Caco-2 (cell line): Measurements from ENCODE around the gene C5orf63. TPM values are rescaled to one million over a fixed set of nuclear protein-coding genes. Genes with fewer than 3 reads are reported as not detected.

Experiments
- BruUV-seq: library from RNA; stranded (reverse); fragments of 400-500 nt; replicated peaks from 2 replicates; lab custom pipeline; 2021; lab: Mats Ljungman, UMichigan
- CTCF ChIA-PET: fragments of 300-600 bp; sonication (Branson Sonifier 250); formaldehyde crosslinking; loops from one replicate; lab custom pipeline; 2022; ENCODE audit warnings: antibody characterized with exemption; lab: Charles Lee
- POLR2A ChIA-PET: fragments of 300-600 bp; sonication (Branson Sonifier 250); formaldehyde crosslinking; loops from one replicate; lab custom pipeline; 2022; ENCODE audit warnings: antibody characterized with exemption; lab: Charles Lee
- DNase-seq, 2 experiments: peaks; one replicate each; pipeline versions ENCODE4 v3.0.0 to v3.0.0-alpha.2; 2020 to 2022
- H3K27me3 ChIP-seq: replicated peaks from 2 replicates; pipeline ENCODE4 v1.6.0; 2011; ENCODE audit warnings: low read length; ENCODE audit not compliant: control insufficient read depth, insufficient read depth
- H3K36me3 ChIP-seq: 2 replicates; pipeline ENCODE4 v1.5.1; 2011; ENCODE audit warnings: low read length; ENCODE audit not compliant: control insufficient read depth, insufficient read depth
- H3K4me1 ChIP-seq: fragments of 250-450 bp; sonication (Bioruptor Pico); 2 replicates; pipeline ENCODE4 v1.5.1; 2020; ENCODE audit warnings: mild to moderate bottlenecking
- H3K4me3 ChIP-seq: 2 replicates; pipeline ENCODE4 v1.5.1; 2011; ENCODE audit warnings: low read depth, mild to moderate bottlenecking, control low read depth, low read length
- H3K9me3 ChIP-seq: fragments of 250-450 bp; sonication (Bioruptor Pico); 2 replicates; pipeline ENCODE4 v1.5.1; 2020; ENCODE audit warnings: mild to moderate bottlenecking, moderate library complexity
- H3K27ac Mint-ChIP-seq: one replicate; pipeline ENCODE4 v1.8.0; 2022; ENCODE audit warnings: mixed read lengths; ENCODE audit not compliant: unreplicated experiment
- H3K27me3 Mint-ChIP-seq: one replicate; pipeline ENCODE4 v1.8.0; 2022; ENCODE audit warnings: mixed read lengths; ENCODE audit not compliant: insufficient read depth, unreplicated experiment
- H3K36me3 Mint-ChIP-seq: one replicate; pipeline ENCODE4 v1.8.0; 2022; ENCODE audit warnings: mild to moderate bottlenecking, mixed read lengths; ENCODE audit not compliant: insufficient read depth, unreplicated experiment
- H3K4me1 Mint-ChIP-seq: one replicate; pipeline ENCODE4 v1.8.0; 2022; ENCODE audit warnings: low read depth, mixed read lengths; ENCODE audit not compliant: unreplicated experiment
- H3K4me3 Mint-ChIP-seq: one replicate; pipeline ENCODE4 v1.8.0; 2022; ENCODE audit warnings: mild to moderate bottlenecking, moderate library complexity, mixed read lengths; ENCODE audit not compliant: unreplicated experiment
- H3K9me3 Mint-ChIP-seq: one replicate; pipeline ENCODE4 v1.8.0; 2022; ENCODE audit warnings: mixed read lengths; ENCODE audit not compliant: unreplicated experiment
- CTCF ChIP-seq, 2 experiments: fragments of 200-600 bp in 1 of 2; IDR thresholded peaks; 1 replicate in 1 of 2; 2 replicates in 1 of 2; pipeline versions ENCODE4 v1.5.1 to v1.8.0; 2011 to 2022; ENCODE audit warnings: antibody characterized with exemption in 1 of 2, control low read depth in 1 of 2, inconsistent platforms in 1 of 2, low read depth in 1 of 2, low read length in 1 of 2, mild to moderate bottlenecking in 1 of 2, moderate library complexity in 1 of 2; ENCODE audit not compliant: insufficient read depth in 1 of 2, severe bottlenecking in 1 of 2, unreplicated experiment in 1 of 2
- intact Hi-C: fragments of 100-400 bp; cut with micrococcal nuclease; formaldehyde crosslinking; loops from one replicate; pipeline ENCODE4 v1.10.0; 2022; ENCODE audit not compliant: unreplicated experiment
- total RNA-seq: library from RNA; stranded (reverse); gene quantifications from 2 replicates; pipeline ENCODE4 v1.2.3, GENCODE V29; 2022

Gene C5orf63
- total RNA-seq, 1 experiment from 2014 or later = 10.5 TPM

GRCh38 chr5:127097278-127097677, 24.0 kb upstream of the C5orf63 start:
- peaks cover 10% of the 10 kb centered on the region for H3K4me1 Mint-ChIP-seq
- no peak overlapping the region for H3K4me3 Mint-ChIP-seq
- no peak overlapping the region for H3K4me3 ChIP-seq
- peak; percentile 57 to 58 for DNase-seq
- H3K36me3 ChIP-seq = no peaks in the 10 kb centered on the region
- ChIA-PET CTCF (no interaction called here), POLR2A (no interaction called here)
- no peaks in the 10 kb centered on the region for H3K27me3 ChIP-seq
- no peaks in the 10 kb centered on the region for H3K36me3 Mint-ChIP-seq
- BruUV-seq = no TSS peak
- H3K27ac Mint-ChIP-seq = peak overlapping the region; percentile 14
- no peak for TF ChIP-seq CTCF (IDR thresholded peaks at IDR 0.05; ENCODE audit: insufficient read depth in 1 of 2, low read depth in 1 of 2, low read length in 1 of 2, severe bottlenecking in 1 of 2, unreplicated experiment in 1 of 2)
- intact Hi-C loops = loop anchor here (1.0 kb wide), 1 partner anchor 17 kb away; no protein-coding TSS in a partner anchor
- H3K4me1 ChIP-seq = 0 out of 2 replicates have a peak, but pooled peaks cover 7% of the 10 kb centered on the region
- H3K9me3 Mint-ChIP-seq = no peaks in the 10 kb centered on the region
- H3K9me3 ChIP-seq = no peaks in the 10 kb centered on the region
- H3K27me3 Mint-ChIP-seq = peaks cover 8% of the 10 kb centered on the region

GRCh38 chr5:127096328-127096993, 23.2 kb upstream of the C5orf63 start:
- intact Hi-C loops = no loop called here
- H3K36me3 Mint-ChIP-seq = no peaks in the 10 kb centered on the region
- no peak for TF ChIP-seq CTCF (IDR thresholded peaks at IDR 0.05; ENCODE audit: insufficient read depth in 1 of 2, low read depth in 1 of 2, low read length in 1 of 2, severe bottlenecking in 1 of 2, unreplicated experiment in 1 of 2)
- no peak overlapping the region for H3K4me3 Mint-ChIP-seq
- H3K27ac Mint-ChIP-seq = no peak overlapping the region
- ChIA-PET POLR2A (no interaction called here), CTCF (no interaction called here)
- Histone ChIP-seq H3K36me3 (no peaks in the 10 kb centered on the region), H3K4me1 (0 out of 2 replicates have a peak, but pooled peaks cover 7% of the 10 kb centered on the region), H3K4me3 (no peak overlapping the region), H3K9me3 (no peaks in the 10 kb centered on the region), H3K27me3 (no peaks in the 10 kb centered on the region)
- H3K4me1 Mint-ChIP-seq = peaks cover 10% of the 10 kb centered on the region
- no peak for DNase-seq
- H3K9me3 Mint-ChIP-seq = no peaks in the 10 kb centered on the region
- no TSS peak for BruUV-seq
- peaks cover 5% of the 10 kb centered on the region for H3K27me3 Mint-ChIP-seq

GRCh38 chr5:127094161-127094814, 21.0 kb upstream of the C5orf63 start:
- ChIA-PET POLR2A (no interaction called here), CTCF (no interaction called here)
- no peak for TF ChIP-seq CTCF (IDR thresholded peaks at IDR 0.05; ENCODE audit: insufficient read depth in 1 of 2, low read depth in 1 of 2, low read length in 1 of 2, severe bottlenecking in 1 of 2, unreplicated experiment in 1 of 2)

More at GRCh38 chr5:127094161-127094814, 21.0 kb upstream of the C5orf63 start:
- H3K9me3 ChIP-seq = no peaks in the 10 kb centered on the region
- Mint-ChIP-seq H3K36me3 (no peaks in the 10 kb centered on the region), H3K27me3 (no peaks in the 10 kb centered on the region), H3K4me1 (peaks cover 10% of the 10 kb centered on the region), H3K27ac (no peak overlapping the region), H3K4me3 (no peak overlapping the region), H3K9me3 (no peaks in the 10 kb centered on the region)
- BruUV-seq = no TSS peak
- no peak overlapping the region for H3K4me3 ChIP-seq
- no peaks in the 10 kb centered on the region for H3K36me3 ChIP-seq
- DNase-seq = no peak
- intact Hi-C loops = no loop called here
- H3K4me1 ChIP-seq = 0 out of 2 replicates have a peak, but pooled peaks cover 7% of the 10 kb centered on the region
- no peaks in the 10 kb centered on the region for H3K27me3 ChIP-seq
